Left lung (tissue), 10 donors: Measurements from ENCODE around the gene ANTXR2. TPM values are rescaled to one million over a fixed set of nuclear protein-coding genes. Genes with fewer than 3 reads are reported as not detected.

ENCODE experiments used
- ATAC-seq: fragments of 200-7000 bp; cut with Tn5 transposase; one replicate; pipeline ENCODE4 v1.9.1; 2020; ENCODE audit warnings: moderate library complexity
- DNase-seq, 4 donors: peaks; one replicate each; pipeline ENCODE4 v3.0.0-alpha.2; 2013 to 2020
- H3K27ac ChIP-seq, 2 donors: fragments of 200-600 bp; sonication (generic) in 1 of 2; one replicate each; pipeline versions ENCODE4 v1.5.0 to v1.8.0; 2020 to 2021
- H3K27me3 ChIP-seq, 2 donors: fragments of 200-600 bp; sonication (generic) in 1 of 2; one replicate each; pipeline versions ENCODE4 v1.5.0 to v1.8.0; 2020 to 2021
- H3K36me3 ChIP-seq, 2 donors: fragments of 200-600 bp; sonication (generic) in 1 of 2; one replicate each; pipeline versions ENCODE4 v1.5.0 to v1.8.0; 2020 to 2021
- H3K4me1 ChIP-seq, 2 donors: fragments of 200-600 bp; one replicate each; pipeline ENCODE4 v1.8.0; 2021
- H3K4me3 ChIP-seq, 2 donors: fragments of 200-600 bp; sonication (generic) in 1 of 2; one replicate each; pipeline versions ENCODE4 v1.5.0 to v1.8.0; 2020 to 2021; ENCODE audit warnings: mild to moderate bottlenecking in 1 of 2
- H3K9me3 ChIP-seq, 2 donors: fragments of 200-600 bp; sonication (generic) in 1 of 2; one replicate each; pipeline versions ENCODE4 v1.5.0 to v1.8.0; 2020 to 2021
- intact Hi-C, 2 donors: fragments of 100-400 bp; cut with DNase I; formaldehyde crosslinking; loops; one replicate each; pipeline versions ENCODE4 v1.11.2 to v1.14.2; 2022
- polyA plus RNA-seq, 6 donors: library from polyadenylated mRNA; unstranded; fragments of 120-200 nt; gene quantifications; one replicate each; pipeline ENCODE4 v1.2.1, GENCODE V29; 2013; ENCODE audit not compliant: insufficient read length in 6 of 6
- total RNA-seq, 2 donors: library from RNA; stranded (reverse); fragmentation: NEBNext Ultra II Directional; extraction: Animal tissue kit (Norgen Biotek cat#: 25700); gene quantifications; one replicate each; pipeline ENCODE4 v1.2.1, GENCODE V29; 2021
- TF ChIP-seq, protein P1 (sequence below), 2 donors: fragments of 200-600 bp; sonication (generic) in 1 of 2; IDR thresholded peaks; one replicate each; pipeline versions ENCODE4 v1.5.0 to v1.8.0; 2021; ENCODE audit warnings: antibody characterized with exemption in 2 of 2
- donor health status: DM: no; HTN: yes; CAD: no.
- donor health status: DM: no; HTN: no; CAD: no.

The ANTXR2 gene
- total and polyA plus RNA-seq, 8 donors, result 45.6 to 73.3 (median 66.1) TPM

DNA sequence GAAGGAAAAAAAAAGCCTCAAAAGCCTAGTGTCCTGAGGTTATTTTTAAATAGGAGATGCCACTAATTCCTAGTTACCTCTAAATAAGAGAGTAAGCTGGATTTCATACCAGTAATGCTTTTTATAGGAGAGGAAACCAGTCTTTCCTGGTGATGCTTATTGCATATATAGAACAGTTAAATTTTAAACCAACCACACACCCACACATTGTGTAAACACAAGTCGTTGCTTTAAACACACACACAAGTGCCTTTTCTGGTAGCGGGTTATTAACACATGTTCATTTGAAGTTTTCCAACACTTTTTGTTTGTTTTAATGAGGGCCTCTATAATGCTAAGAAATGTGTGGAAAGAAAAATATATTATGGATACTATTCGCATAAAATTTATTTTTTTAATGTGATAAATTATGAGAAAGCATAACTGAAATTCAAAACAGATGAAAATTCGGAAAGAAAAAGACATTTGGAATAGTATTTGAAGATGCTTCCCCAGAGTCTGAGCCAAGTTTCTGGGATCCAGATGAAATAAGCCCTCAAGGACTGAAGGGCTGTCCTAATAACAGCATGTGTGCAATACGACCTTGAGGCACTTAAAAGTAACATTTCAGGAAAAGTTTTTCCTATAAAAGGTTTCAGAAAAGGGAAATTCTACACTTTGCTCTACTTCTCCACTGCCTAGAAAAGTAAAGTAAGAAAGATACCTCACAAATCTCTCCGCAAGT lies 2.0 kb downstream of the ANTXR2 start:
- ATAC-seq, result peak; percentile 13
- intact Hi-C loops, result no loop called here

DNA sequence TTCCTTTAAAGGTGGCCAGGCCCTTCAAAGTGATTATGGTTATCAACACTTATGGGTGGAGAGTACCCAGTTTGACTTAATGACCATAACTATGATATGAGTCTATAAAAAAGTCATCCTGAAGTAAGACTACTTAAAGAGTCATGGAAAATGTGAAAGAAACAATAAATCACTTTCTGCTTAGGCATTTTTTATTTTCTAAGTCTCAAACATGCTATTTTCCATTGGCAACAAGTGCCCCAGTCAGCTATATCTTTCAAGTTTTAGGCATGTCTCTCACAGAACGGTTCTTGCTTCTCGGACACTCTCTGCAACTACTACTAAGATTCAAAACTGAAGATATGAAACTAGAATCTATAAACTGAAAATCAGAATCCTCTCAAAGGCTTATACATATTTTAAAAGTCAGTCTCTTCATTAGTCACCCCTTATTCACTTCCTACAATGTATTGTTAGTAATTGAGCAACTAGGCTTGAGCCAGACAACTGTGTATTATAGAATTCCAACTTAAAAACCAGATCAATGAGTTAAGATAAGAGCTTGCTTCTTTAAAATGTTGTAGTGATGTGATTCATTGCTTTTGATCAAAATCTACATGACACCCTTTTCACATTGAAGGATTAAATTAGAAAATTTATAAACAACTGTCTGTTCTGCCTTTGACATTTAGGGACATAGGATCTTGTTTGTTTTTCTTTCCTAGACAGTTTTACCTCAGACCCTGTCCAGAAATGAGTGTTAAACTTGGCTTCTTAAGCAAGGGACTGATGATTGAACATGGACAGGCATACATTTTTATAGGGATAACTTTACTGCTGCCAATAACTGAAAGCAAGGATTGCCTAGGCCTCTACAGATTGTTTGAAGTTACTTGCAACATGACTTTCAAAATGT lies 2.9 kb downstream of the ANTXR2 start:
- TF ChIP-seq, protein P1, sequence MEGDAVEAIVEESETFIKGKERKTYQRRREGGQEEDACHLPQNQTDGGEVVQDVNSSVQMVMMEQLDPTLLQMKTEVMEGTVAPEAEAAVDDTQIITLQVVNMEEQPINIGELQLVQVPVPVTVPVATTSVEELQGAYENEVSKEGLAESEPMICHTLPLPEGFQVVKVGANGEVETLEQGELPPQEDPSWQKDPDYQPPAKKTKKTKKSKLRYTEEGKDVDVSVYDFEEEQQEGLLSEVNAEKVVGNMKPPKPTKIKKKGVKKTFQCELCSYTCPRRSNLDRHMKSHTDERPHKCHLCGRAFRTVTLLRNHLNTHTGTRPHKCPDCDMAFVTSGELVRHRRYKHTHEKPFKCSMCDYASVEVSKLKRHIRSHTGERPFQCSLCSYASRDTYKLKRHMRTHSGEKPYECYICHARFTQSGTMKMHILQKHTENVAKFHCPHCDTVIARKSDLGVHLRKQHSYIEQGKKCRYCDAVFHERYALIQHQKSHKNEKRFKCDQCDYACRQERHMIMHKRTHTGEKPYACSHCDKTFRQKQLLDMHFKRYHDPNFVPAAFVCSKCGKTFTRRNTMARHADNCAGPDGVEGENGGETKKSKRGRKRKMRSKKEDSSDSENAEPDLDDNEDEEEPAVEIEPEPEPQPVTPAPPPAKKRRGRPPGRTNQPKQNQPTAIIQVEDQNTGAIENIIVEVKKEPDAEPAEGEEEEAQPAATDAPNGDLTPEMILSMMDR (IDR thresholded peaks at IDR 0.05), result no peak
- DNase-seq (no peak), ATAC-seq (no peak)
- H3K27me3 ChIP-seq, result no peaks in the 10 kb centered on the region
- H3K4me1 ChIP-seq, result peaks cover 11 to 60% of the 10 kb centered on the region in 2 donors
- no peaks in the 10 kb centered on the region for H3K9me3 ChIP-seq
- H3K27ac ChIP-seq, result peak overlapping the region; percentile 45 to 97
- H3K36me3 ChIP-seq, result peaks cover 0 to 32% of the 10 kb centered on the region in 2 donors
- H3K4me3 ChIP-seq, result peak overlapping the region in 1 of 2 donors; percentile 89
- intact Hi-C loops, result no loop called here

More for the DNA sequence above, 2.0 kb downstream of the ANTXR2 start:
- Histone ChIP-seq H3K27me3 (no peaks in the 10 kb centered on the region), H3K9me3 (no peaks in the 10 kb centered on the region), H3K4me1 (peaks cover 11 to 60% of the 10 kb centered on the region in 2 donors), H3K36me3 (peaks cover 0 to 31% of the 10 kb centered on the region in 2 donors), H3K4me3 (peak overlapping the region; percentile 89 to 96), H3K27ac (peak overlapping the region; percentile 97 to 100)
- peak in 1 of 4 donors; percentile 19 for DNase-seq
- TF ChIP-seq, protein P1 (IDR thresholded peaks at IDR 0.05), result no peak

DNA sequence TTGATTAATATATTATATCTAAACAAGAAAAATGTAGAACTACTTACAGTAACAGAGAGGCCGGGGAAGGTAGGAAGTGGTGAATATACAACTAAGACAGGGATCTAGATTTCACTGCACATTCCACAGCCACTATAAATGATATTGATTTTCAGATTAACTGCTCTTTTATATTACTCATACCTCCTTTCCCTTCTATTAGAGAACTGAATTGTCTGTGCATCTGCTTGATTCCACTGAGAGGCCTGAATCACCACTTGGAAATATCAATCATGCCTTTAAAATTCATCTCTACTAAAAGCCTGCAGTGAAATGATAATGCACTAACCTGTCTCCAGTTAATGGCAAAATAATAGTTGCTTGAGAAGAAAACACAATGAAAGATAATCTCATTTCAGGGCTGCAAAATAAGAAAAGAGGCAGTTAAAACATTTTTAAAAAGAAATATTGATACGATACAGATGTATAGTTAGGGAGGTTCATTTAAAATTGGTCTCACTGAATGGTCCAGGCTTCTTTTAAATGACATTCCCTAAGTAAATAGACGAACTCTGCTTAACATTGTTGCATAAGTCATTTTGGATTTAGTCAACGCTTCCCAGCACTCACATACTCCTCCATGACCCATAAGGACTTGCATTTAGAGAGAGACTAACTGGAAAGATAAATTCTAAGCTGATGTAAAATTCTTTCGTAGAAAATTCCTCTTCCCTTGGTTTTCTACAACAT lies 3.8 kb downstream of the ANTXR2 start:
- H3K27me3 ChIP-seq, result no peaks in the 10 kb centered on the region
- ATAC-seq, result no peak
- intact Hi-C loops, result no loop called here
- H3K9me3 ChIP-seq, result no peaks in the 10 kb centered on the region
- peaks cover 11 to 54% of the 10 kb centered on the region in 2 donors for H3K4me1 ChIP-seq
- TF ChIP-seq, protein P1 (IDR thresholded peaks at IDR 0.05), result no peak
- no peak for DNase-seq
- H3K27ac ChIP-seq, result peak overlapping the region in 1 of 2 donors; percentile 45
- H3K4me3 ChIP-seq, result no peak overlapping the region
- peaks cover 0 to 36% of the 10 kb centered on the region in 2 donors for H3K36me3 ChIP-seq

DNA sequence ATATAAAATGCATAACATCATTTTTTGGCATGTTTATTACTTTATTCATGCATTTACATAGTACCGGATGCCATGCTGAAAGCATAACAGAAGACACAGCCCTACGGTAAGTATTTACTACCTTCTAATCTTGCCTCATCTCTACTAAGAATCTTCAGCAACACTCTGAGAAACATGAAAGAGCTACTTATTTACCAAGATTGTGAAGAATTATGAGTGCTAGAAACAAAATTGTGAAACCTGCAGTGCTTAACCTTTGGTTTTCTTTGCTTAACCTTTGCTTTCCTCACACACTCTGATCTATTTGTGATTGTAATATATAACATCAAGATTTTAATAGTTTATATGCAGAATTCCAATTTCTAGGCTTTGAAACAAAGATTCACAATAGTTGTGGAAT lies 7.4 kb downstream of the ANTXR2 start:
- intact Hi-C loops, result no loop called here
- no peak overlapping the region for H3K27ac ChIP-seq
- no peak overlapping the region for H3K4me3 ChIP-seq
- no peak for DNase-seq
- H3K27me3 ChIP-seq, result no peaks in the 10 kb centered on the region
- ATAC-seq, result peak; percentile 45
- no peaks in the 10 kb centered on the region for H3K9me3 ChIP-seq
- TF ChIP-seq, protein P1 (IDR thresholded peaks at IDR 0.05), result no peak
- H3K36me3 ChIP-seq, result peaks cover 0 to 39% of the 10 kb centered on the region in 2 donors
- H3K4me1 ChIP-seq, result peaks cover 0 to 29% of the 10 kb centered on the region in 2 donors
